ENCODE data around the gene NELL1. TPM values are rescaled to one million over a fixed set of nuclear protein-coding genes. Genes with fewer than 3 reads are reported as not detected.

NELL1 gene
- total RNA-seq, 2 experiments from 2014 or later = not detected

GRCh38 chr11:21426931-21427330 lies 757.5 kb downstream of the NELL1 start:
- ChIA-PET CTCF (no interaction called here), POLR2A (no interaction called here)
- intact Hi-C loops (cut with micrococcal nuclease) = no loop called here
- DNase-seq (no peak), ATAC-seq (no peak)
- H3K27ac Mint-ChIP-seq = no peak overlapping the region
- H3K4me1 Mint-ChIP-seq (ENCODE audit: low read depth) = no peaks in the 10 kb centered on the region
- no peak overlapping the region for H3K4me3 Mint-ChIP-seq
- H3K27me3 Mint-ChIP-seq = no peaks in the 10 kb centered on the region
- peaks cover 1% of the 10 kb centered on the region for H3K9me3 Mint-ChIP-seq
- TF ChIP-seq CTCF (IDR thresholded peaks at IDR 0.05) = no peak
- no peaks in the 10 kb centered on the region for H3K36me3 Mint-ChIP-seq (ENCODE audit: low read depth)

GRCh38 chr11:21427726-21428125 lies 758.3 kb downstream of the NELL1 start:
- no peak for ATAC-seq

DNA sequence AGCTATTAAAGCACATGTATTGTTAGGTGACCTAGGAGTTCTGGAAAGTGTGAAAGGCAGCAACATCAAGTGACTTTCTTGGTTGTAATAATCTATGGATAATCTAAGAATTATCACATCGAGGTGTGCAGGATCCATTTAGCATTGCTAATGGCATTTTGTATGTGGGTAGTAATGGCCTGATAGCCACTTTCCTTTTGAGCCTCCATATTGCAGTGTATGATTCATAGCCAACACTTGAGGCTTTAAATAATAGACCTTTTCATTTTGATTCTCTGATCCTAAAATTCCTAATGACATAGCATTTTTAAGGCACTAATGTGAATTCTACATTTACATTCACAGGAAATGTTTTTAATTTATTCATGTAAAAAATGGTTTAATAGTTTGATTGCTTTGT lies 759.4 kb downstream of the NELL1 start:
- H3K27me3 Mint-ChIP-seq = no peaks in the 10 kb centered on the region
- no peaks in the 10 kb centered on the region for H3K4me1 Mint-ChIP-seq (ENCODE audit: low read depth)
- DNase-seq = no peak
- POLR2A ChIA-PET = no interaction called here
- intact Hi-C loops (cut with micrococcal nuclease) = no loop called here
- ATAC-seq = no peak
- CTCF ChIA-PET = no interaction called here
- H3K36me3 Mint-ChIP-seq (ENCODE audit: low read depth) = no peaks in the 10 kb centered on the region
- TF ChIP-seq CTCF (IDR thresholded peaks at IDR 0.05) = no peak
- no peak overlapping the region for H3K4me3 Mint-ChIP-seq
- peaks cover 1% of the 10 kb centered on the region for H3K9me3 Mint-ChIP-seq
- no peak overlapping the region for H3K27ac Mint-ChIP-seq

More at GRCh38 chr11:21427726-21428125, 758.3 kb downstream of the NELL1 start:
- H3K4me1 Mint-ChIP-seq (ENCODE audit: low read depth) = no peaks in the 10 kb centered on the region
- H3K36me3 Mint-ChIP-seq (ENCODE audit: low read depth) = no peaks in the 10 kb centered on the region
- no peak for DNase-seq
- intact Hi-C loops (cut with micrococcal nuclease) = no loop called here
- H3K27me3 Mint-ChIP-seq = no peaks in the 10 kb centered on the region
- POLR2A ChIA-PET = no interaction called here
- peaks cover 1% of the 10 kb centered on the region for H3K9me3 Mint-ChIP-seq
- CTCF ChIA-PET = no interaction called here
- TF ChIP-seq CTCF (IDR thresholded peaks at IDR 0.05) = no peak
- no peak overlapping the region for H3K4me3 Mint-ChIP-seq
- H3K27ac Mint-ChIP-seq = no peak overlapping the region

DNA sequence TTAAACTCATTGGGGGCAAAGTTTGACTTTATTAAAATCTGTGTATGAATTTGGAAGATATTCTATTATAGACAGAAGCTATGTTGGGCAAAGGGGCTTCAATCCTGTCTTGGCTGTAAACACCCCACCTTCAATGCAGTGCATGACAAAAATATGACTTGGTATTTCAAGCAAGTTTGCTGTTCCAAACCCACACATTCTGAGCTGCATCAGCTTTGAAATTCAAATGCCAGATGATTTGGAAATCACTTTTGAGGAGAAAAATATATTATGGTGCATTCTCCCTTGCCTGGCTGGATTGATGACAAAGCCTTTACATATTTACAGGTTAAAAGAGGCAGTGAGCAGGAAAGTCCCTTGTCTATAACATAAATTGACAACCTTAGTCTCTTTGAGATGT lies 760.0 kb downstream of the NELL1 start:
- H3K27ac Mint-ChIP-seq = no peak overlapping the region
- intact Hi-C loops (cut with micrococcal nuclease) = no loop called here
- CTCF ChIA-PET = no interaction called here
- no peaks in the 10 kb centered on the region for H3K27me3 Mint-ChIP-seq
- H3K9me3 Mint-ChIP-seq = peaks cover 4% of the 10 kb centered on the region
- ATAC-seq (no peak), DNase-seq (no peak)
- no peak overlapping the region for H3K4me3 Mint-ChIP-seq
- no peaks in the 10 kb centered on the region for H3K36me3 Mint-ChIP-seq (ENCODE audit: low read depth)
- POLR2A ChIA-PET = no interaction called here
- TF ChIP-seq CTCF (IDR thresholded peaks at IDR 0.05) = no peak
- H3K4me1 Mint-ChIP-seq (ENCODE audit: low read depth) = no peaks in the 10 kb centered on the region

DNA sequence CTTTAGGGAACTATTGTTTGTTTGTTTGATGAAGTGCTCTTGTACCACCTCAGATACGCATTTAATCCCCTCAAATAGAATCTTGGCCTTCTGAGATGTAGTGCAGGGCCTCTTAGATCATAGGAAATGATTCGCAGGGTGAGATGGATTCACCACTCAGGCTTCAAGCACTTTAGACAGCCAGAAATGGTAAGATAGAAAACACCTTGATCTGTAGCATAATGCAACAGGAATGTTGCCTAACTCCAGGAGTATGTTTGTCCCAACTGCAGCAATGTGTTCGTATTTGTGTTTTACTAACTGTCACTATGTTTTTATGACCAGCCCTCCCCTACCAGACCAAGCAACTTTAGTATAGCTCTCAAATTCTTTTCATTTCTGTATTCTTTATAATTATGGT lies 761.2 kb downstream of the NELL1 start:
- H3K27me3 Mint-ChIP-seq = no peaks in the 10 kb centered on the region
- ChIA-PET POLR2A (no interaction called here), CTCF (no interaction called here)
- no peak overlapping the region for H3K27ac Mint-ChIP-seq
- no peak for TF ChIP-seq CTCF (IDR thresholded peaks at IDR 0.05)
- H3K9me3 Mint-ChIP-seq = peaks cover 7% of the 10 kb centered on the region
- intact Hi-C loops (cut with micrococcal nuclease) = no loop called here
- ATAC-seq (no peak), DNase-seq (no peak)
- no peaks in the 10 kb centered on the region for H3K36me3 Mint-ChIP-seq (ENCODE audit: low read depth)
- H3K4me1 Mint-ChIP-seq (ENCODE audit: low read depth) = no peaks in the 10 kb centered on the region
- H3K4me3 Mint-ChIP-seq = no peak overlapping the region
